Stimulated activated naive CD8-positive, alpha-beta T cell treated with anti-CD3 and anti-CD28 coated beads, Interleukin-15, Interleukin-2, amounts not matched to agents 100 U/mL and 50 U/mL, for 24 hours (primary cell): ENCODE results near the gene SLC8A1.
"Not testable (repeated sequence)": the region's sequence is repeated elsewhere in the genome, so short reads cannot be mapped to it uniquely, and the experiment has no call there.

Experiments used
- ATAC-seq: fragments of 150-1000 bp; cut with Tn5 transposase; one replicate; pipeline ENCODE4 v1.10.0; 2021
- DNase-seq: peaks from one replicate; pipeline ENCODE4 v3.0.0; 2021

SLC8A1 gene

GRCh38 chr2:40101131-40101575 is 350.7 kb downstream of the SLC8A1 start:
- peak; percentile 46 for ATAC-seq
- no peak for DNase-seq

DNA sequence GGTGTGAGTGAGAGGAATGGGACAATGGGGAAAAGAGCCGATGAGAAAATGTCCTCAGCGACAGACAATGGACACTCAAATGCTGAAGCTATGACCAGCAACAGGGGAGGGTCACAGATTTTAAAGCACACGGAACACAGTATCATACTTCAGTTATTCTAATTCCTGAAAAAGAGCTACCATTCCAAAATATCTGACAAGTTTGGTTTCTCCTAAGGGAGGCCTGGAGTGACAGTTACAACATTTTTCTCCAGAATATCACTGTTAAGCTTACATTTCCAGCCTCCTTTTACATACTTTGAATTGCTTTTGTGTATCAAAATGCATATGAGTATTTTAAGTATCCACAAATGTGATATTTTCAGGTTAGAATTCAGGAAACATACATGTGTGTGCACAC is 351.2 kb downstream of the SLC8A1 start:
- no peak for ATAC-seq
- DNase-seq = no peak

DNA sequence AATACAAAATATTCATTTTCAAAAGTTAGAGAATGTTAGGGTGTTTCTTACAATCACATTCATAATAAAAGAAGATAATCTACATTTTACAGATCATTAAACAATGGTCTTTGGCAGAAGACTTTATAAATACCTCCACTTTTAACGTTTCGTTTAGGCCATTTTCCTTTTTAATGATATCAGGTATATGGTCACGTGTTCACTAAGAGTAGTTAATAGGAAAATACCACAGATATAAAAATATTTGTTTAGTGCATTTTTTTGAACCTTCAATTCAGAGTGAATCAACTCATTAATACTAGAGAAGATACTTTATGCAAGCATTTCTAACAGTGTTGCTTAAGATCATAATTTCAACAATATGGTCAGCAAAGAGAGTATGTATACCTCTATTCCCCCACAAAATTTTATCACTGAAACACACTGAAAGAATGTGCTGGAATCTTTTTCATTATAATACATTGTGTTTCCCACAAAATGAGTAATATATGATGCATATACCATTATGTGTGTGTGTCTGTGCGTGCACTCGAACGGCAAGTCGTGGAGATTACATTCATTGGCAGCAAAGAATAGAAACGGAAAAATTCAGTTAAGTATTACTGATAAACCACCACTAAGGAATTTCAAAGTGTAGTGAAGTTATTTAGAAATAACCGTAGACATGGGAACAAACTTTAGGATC is 353.0 kb downstream of the SLC8A1 start:
- DNase-seq (no peak), ATAC-seq (no peak)

DNA sequence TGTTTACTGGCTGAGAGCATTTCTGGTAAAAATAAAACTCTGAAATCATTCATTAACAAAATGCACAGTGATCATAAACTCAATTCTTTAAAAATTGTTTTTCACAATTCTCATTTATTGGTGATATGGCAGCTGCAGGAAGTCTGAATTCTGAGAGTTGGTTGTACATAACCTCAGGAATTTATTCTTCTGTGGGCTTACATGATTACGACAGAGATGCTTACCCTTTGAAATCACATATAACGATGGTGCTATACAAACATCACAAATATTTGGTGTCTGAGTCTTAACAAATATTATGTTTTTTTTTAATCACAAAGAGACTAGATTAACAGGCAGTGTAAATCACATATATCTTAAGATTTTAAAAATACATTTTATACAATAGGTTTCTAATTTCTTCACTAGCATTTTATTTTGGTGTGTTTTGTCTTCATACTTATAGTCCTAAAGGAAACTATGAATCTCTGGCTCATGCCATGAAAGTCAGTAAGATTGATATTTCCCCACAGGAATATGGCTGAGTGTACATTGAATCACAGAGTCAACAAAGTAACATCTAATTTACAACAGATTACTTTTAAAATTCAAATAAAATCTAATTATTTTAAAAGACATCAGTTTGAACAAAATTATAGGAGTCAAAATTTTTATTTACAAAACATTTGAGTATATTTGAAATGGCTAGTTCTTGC is 354.1 kb downstream of the SLC8A1 start:
- ATAC-seq = no peak

DNA sequence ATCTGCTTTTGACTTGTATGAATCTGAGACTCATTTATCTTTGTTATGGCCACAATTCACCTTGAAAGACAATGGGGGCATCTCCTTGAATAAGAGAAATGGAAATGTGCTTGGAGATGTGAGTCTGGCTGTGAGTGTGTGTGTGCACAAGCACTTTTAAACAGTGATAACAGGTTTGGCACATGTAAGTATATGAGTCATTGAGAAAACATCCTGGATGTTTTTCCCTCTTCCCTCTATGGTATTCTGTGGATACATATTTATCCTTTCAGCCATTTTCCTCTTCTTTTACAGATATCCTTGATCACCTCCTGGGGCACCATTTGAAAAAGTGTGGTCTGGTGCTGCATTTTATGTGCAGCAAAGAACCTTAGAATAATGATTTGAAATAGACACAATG is 355.5 kb downstream of the SLC8A1 start:
- no peak for ATAC-seq
- DNase-seq = no peak

More for the DNA sequence above, 354.1 kb downstream of the SLC8A1 start:
- no peak for DNase-seq

GRCh38 chr2:40095000-40095399 is 356.9 kb downstream of the SLC8A1 start:
- DNase-seq (no peak), ATAC-seq (no peak)

DNA sequence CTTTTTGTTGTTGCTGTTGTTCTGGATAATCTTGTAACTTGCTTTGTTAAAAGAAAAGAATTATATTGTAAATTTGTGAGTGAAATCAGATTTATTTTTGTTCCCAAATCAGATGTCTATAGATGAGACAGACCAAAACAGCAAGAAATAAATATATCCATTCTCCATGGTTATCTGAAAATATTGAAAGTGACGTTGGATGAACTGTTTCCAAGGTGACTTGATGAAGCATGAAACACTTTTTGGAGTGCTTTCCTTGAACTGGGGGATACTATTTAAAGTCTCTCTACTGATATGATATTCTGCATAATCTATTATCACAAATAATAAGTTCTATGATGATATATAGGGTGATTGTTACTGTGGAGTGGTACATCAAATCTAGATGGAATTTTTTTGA is 357.4 kb downstream of the SLC8A1 start:
- ATAC-seq (no peak), DNase-seq (no peak)

GRCh38 chr2:40093021-40093675 is 358.7 kb downstream of the SLC8A1 start:
- no peak for DNase-seq

DNA sequence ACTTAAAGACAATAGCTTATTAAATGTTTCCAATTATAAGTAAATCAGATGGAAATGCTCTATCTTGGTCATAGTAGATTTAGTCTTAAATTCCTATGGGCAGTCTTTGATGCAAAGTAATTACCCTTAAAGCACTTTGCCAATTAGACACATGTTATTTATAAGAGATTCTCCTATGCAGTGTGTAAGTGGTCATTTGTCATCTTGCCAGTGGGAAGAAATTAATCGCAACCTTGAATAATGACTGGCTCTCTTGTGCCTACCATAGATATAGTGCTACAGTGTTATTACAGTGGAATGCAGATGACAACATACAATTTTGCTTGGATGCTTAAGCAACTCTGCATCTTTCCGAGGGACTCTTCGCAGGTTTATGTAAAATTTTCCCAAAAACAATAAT is 361.8 kb downstream of the SLC8A1 start:
- no peak for ATAC-seq

More at GRCh38 chr2:40093021-40093675, 358.7 kb downstream of the SLC8A1 start:
- ATAC-seq = no peak

DNA sequence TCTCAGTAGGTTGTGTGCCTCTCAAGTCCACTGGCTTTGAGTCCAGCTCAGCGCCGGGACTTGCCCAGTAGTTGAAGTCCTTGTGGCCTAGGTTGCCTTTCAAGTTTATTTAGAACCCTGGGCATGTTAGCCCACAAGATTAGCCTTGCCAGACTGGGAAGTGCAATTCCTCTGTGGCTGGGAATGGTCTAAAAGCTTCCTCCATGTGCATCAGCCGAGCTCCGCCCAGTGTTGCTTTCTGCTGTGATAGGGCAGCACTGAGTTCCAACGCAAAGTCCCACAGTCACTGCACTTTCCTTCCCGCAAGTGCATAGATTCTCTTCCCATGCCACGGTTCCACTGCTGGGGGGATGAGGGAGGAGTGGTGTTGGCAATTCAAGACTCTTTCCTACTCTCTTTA is 364.0 kb downstream of the SLC8A1 start:
- DNase-seq (no peak), ATAC-seq (no peak)

More for the DNA sequence above, 361.8 kb downstream of the SLC8A1 start:
- no peak for DNase-seq

GRCh38 chr2:40087434-40087833 is 364.5 kb downstream of the SLC8A1 start:
- ATAC-seq (no peak), DNase-seq (no peak)

DNA sequence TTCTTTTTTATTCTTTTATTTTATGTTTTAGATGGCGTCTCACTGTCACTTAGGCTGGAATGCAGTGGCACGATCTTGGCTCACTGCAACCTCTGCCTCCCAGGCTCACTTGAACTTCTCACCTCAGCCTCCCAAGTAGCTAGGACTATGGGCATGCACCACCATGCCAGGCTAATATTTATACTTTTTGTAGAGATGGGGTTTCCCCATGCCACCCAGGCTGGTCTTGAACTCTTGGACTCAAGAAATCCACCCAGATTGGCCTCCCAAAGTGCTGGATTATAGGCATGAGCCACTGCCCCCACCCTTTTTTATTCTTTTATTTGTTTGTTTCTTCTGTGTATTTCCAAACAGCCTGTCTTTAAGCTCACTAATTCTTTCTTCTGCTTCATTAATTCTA is 366.1 kb downstream of the SLC8A1 start:
- ATAC-seq = no peak
- DNase-seq = no peak

DNA sequence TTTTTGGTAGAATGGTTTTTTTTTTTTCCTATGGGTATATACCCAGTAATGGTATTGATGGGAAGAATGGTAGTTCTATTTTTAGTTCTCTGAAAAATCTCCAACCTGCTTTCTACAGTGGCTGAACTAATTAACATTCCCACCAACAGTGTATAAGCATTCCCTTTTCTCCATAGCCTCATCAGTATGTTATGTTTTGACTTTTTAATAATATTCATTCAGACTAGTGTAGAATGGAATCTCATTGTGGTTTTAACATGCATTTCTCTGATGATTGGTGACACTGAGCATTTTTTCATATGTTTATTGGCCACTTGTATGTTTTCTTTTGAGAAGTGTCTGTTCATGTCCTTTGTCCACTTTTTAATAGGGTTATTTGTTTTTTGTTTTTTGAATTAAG is 378.6 kb downstream of the SLC8A1 start:
- DNase-seq, ATAC-seq: not testable (repeated sequence)

- ATAC-seq = no peak
Measured at GRCh38 chr2:40072442-40073232, 379.3 kb downstream of the SLC8A1 start.

GRCh38 chr2:40062381-40062780 is 389.5 kb downstream of the SLC8A1 start:
- no peak for ATAC-seq

More at GRCh38 chr2:40072442-40073232, 379.3 kb downstream of the SLC8A1 start:
- no peak for DNase-seq

DNA sequence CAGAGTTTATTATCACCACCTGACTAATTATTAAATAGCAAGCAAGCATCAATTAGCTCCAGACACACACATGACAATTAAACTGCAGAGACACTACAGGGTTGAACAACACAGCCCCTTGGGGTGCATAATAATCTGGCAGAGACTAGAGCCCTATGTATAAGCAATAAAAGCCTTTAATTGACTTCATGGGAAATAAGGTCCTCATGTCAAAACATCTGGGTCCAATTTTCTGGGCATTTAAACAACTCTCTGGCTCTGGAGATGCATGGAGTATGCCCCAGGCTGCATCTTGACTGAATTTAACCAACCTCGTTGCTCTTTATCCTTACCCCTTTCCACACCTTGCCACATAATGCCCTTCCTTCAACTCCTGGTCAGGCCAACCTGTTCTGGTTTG is 402.1 kb downstream of the SLC8A1 start:
- no peak for DNase-seq
- no peak for ATAC-seq

More at GRCh38 chr2:40062381-40062780, 389.5 kb downstream of the SLC8A1 start:
- no peak for DNase-seq

- no peak for DNase-seq
Measured at GRCh38 chr2:40048506-40048905, 403.4 kb downstream of the SLC8A1 start.

DNA sequence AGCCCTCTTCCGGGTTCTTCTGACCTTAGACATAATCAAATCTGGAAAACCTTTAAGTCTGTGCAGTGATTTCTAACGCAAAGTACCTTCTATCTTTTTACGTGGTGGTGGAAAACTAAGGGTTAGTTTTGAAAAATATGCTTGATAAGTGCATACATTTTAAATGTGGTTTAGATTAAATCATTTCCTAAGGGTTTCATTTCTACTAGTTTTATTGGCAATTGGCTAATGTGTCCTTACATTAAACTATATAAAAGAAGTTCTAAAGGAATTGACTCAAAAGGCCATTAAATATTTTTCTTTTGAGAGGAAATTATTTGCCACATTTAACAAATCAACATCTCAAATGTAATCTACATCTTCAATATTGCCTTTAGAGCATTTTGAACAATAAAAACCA is 404.5 kb downstream of the SLC8A1 start:
- ATAC-seq (no peak), DNase-seq (no peak)

More at GRCh38 chr2:40048506-40048905, 403.4 kb downstream of the SLC8A1 start:
- ATAC-seq = no peak
